HG02970 (cell line): ENCODE results near the gene L3MBTL3.
"Not testable (repeated sequence)": the region's sequence is repeated elsewhere in the genome, so short reads cannot be mapped to it uniquely, and the experiment has no call there.

Experiments
- ATAC-seq: cut with Tn5 transposase; IDR thresholded peaks from one replicate; pipeline ENCODE4 v1.9.1; 2021; ENCODE audit warnings: mild to moderate bottlenecking, moderate library complexity, moderate number of reproducible peaks; ENCODE audit not compliant: unreplicated experiment, low FRiP score

L3MBTL3 gene

DNA sequence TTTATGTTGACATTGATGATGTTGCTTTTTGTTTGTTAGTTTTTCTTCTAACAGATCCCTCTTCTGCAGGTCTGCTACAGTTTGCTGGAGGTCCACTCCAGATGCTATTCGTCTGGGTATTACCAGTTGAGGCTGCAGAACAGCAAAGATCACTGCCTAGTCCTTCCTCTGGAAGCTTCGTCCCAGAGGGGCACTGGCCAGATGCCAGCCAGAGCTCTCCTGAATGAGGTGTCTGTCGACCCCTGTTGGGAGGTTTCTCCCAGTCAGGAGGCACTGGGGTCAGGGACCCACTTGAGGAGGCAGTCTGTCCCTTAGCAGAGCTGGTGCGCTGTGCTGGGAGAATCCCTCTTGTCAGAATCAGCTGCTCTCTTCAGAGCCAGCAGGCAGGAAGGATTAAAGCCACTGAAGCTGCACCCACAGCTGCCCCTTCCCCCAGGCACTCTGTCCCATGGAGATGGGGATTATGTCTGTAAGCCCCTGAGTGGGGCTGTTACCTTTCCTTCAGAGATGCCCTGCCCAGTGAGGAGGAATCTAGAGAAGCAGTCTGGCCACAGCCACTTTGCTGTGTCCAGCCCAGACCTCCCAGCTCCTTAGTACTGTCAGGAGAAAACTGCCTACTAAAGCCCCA is 155.1 kb downstream of the L3MBTL3 start:
- ATAC-seq = not testable (repeated sequence)

DNA sequence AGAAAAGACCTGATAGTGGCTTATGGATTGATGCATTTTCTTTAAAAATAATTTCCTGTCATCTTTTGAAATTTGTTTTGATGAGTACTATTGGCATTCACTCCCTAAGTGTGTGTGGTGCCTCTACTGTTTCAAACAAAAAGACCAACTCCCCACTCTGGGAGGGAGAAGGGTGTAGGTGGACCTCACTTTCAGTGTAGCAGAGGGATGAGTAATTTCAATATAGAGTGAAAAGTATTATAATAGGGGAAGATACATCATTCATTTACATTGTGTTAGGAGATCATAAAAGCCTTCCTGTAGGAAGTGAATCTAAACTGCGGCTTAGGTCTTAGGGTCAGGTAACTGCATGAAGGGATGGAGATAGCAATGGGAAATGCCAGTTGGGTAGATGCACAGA is 158.0 kb downstream of the L3MBTL3 start:
- no peak for ATAC-seq

DNA sequence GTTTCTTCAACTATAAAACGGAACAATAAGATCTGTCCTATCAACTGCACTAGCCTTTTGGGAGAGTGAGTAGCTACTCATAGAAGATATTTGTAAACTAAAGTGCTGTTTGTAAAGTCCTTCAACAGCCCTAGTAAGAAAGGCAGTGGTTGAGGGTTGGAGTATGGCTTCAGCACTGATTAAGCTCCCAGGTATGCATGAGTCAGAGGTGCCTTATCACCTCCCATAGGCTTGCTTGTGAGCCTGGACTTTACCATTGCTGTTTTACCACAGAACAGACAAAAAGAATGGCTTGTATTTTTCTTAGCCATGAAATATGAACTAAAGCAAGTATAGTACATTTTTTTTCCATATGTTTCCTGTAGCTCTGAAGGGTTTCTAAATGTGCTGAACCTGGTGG is 160.3 kb downstream of the L3MBTL3 start:
- no peak for ATAC-seq

DNA sequence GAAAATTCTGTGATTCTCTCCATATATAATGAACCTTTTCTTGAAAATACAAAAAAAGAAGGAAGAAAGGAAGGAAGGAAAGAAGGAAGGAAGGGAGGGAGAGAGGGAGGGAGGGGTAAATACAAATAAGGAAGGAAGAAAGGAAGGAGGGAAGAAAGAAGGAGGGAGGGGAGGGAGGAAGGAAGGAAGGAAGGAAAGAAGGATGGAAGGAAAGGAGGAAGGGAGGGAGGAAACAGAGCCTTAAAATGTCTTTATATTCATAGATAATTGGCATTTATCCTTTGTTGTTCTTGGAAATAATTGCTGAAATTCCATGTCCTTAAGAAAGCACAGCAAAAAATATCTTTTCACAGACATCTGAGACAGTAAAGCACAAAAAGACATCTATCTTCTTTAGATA is 164.1 kb downstream of the L3MBTL3 start:
- no peak for ATAC-seq

DNA sequence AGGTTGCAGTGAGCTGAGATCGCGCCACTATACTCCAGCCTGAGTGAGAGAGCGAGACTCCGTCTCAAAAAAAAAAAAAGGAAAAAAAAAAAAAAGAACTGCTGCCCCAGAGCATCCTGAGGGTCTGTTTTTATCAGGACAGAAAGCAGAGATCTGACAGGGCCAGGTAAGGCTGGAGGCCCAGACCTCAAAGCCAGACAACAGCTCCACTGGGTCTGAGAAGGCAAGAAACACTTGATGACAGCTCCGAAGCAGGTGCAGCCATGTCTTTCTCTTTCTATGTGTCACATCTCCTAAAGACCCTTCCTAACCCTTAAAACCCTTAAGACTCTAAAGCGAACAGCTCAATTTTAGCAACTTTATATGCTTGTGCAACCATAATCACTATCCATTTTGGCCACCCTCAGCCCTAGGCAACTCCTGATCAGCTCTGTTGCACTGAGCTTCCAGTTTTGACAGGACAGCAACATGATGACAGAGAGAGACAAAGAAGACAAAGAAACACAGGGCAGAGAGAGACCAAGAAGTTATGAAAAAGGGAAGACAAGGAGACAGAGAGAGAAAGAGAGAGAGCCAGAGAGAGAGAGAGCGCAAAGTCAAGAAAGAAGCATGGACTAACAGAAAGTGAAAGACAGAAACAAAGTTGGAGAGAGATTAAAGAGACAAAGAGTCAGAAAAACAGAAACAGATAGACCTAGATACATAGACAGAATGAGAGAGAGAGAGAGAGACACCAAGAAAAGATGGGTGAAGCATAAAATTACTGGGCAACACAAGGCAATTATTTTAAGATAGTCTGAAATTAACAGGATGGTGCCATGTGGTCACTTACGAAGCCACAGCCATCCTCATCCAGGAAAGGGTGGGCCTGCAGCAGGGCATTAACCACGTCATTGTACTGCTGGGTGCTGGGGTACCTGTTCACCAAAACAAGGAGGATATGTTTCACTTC is 165.2 kb downstream of the L3MBTL3 start:
- ATAC-seq = no peak

DNA sequence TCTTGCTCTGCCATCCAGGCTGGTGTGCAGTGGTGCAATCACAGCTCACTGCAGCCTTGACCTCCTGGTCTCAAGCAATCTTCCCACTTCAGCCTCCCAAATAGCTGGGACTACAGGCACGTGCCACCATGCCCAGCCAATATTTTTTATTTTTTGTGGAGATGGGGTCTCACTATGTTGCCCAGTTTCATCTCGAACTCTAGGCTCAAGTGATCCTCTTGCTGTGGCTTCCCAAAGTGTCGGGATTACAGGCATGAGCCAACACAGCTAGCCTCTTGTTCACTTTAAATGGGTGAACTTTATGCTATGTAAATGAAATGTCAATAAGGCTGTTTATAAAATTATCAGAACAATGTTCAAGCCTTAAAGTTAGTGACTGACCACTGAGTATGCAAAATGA is 167.3 kb downstream of the L3MBTL3 start:
- no peak for ATAC-seq

DNA sequence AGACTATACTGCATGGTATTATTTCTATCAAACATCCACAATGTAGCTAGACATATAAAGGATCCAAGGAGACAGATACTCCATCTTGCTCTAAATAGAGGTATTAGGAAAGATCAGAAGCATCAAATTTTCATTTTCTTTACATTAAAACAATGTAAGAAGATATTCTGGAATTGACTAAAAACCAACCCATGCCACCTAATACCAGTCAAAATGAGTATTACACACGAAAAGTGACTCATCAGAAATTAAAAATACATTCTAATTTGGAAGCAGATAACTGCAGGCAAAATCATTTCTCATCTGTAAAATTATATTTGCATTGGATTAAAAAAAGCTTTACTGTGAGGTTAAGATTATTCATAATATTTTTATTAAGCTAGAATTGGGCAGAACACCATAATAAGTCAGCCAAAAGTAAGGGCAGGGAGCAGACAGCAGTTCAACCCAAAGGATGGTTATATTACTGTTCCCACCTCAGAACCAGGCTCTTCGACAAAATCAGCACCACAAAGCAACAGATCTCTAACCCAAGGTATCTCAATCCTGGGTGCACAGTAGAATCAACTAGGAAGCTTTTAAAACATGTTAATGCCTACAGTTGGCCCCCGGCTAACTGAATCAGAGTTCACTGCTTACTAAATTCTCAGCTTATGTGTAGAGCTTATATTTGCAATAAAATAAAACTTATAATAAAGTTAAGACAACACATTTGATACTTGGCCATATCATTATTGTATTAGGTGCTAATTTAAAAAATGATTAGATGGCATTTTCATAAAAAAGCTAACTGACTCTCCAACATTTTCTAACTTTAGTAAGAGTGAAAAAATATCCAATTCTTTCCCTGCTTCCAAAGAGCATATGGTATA is 169.2 kb downstream of the L3MBTL3 start:
- ATAC-seq = no peak

DNA sequence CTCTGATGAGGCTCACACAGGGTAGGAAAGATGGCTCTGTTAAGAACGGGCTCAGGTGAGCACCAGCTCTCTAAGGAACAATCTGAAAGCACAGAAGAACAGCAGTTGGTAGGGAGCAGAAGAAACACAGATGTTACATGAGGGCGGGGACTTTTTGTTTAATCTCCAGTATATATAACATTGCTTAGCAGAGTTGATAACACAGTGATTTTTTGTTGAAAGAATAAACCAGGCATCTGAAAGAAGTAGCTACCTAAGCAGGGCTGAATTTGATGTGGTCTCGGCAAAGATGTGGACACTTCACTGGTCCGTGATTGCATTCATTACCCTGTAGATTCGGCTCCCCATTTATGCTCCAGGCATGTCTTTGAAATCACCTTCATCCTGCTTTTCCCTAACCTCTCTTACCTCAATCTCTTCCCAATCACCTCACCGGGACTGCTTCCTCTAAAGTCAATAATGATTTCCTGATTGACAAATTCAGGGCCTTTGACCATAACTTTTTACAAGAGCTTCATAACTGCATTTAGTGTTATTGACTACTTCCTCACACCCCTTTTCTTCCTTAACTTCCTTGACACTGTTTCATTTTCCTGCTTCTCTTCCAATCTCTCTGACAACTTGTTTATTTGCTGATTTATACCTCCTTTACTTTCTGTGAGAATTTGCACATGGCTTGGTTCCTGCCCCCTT is 170.0 kb downstream of the L3MBTL3 start:
- ATAC-seq = no peak

DNA sequence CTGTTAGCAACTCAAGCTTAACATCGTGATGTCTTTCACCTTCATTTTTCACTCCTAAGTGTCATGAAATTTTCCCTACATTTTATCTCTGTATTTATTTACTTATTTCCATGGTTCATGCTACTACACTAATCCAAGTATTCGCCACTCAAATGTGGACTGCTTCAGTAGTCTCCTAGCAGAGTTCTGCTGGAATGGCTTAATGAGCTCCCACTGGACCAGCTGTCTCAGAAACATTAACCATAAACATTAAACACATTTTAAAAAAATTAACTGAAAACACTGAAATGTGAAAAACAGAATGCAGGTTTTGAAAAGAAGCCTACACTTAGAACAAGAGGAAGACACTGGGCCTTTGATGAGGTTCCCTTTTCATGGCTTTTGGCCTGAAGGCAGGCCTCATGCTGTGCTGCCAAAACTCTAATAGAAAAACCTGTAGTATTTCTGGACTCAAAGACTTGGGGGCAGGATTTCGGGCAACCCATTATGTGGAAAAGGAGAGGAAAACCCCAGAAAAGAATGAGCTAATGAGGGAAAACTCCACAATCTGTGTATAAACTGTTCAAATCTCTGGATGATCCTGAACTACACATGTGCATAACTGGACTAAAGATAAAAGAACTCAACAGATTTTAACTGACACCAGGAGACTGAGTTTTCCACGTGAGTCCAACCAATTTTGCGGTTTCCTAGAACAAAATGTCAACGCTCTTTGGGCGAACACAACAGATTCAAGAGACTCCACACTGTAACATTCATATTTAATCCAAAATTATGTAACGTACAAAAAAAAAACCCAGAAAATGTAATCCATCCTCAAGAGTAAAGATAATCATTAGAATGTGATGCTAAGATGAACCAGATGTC is 171.4 kb downstream of the L3MBTL3 start:
- no peak for ATAC-seq
